GM18498 (cell line): ENCODE data around the gene ARHGAP4.

Experiments used
- ATAC-seq: cut with Tn5 transposase; IDR thresholded peaks from one replicate; pipeline ENCODE4 v1.9.1; 2021; ENCODE audit warnings: mild to moderate bottlenecking, moderate library complexity; ENCODE audit not compliant: unreplicated experiment

Gene ARHGAP4

DNA sequence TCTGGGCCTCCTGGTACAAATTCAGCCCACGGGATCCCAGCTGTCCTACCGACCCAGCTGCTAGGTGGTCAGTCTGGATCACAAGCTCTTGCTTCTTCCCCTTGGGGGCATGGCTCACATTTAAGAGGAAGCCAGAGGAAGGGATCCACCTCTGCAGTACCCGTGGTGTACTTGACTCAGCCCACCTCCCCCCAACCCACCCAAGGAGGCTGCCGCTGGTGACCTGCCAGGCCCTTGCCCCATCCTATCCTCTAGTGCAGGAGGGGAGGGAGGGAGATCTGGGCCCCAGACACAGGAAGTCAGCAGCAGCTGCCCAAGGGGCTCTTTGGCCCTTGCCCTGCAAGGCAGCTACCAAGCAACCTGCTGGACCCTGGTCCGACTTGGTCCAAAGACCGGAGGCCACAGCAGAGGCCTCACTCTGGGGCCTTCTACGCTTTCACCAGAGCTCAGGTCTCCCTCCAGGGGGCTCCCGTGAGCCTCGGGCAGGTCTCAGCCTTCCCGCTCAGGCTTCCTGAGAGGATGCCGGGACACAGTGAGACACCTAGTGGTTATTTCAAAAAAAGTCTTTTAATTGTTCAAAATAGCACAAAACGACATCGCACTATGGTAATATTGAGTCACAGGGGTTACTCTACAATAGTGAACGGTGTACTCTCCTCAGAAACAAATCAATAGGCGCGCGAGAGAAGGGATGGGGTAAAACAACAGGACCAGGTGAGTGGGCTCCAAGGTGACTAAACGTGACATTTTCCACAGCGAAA is 21.1 kb upstream of the ARHGAP4 start:
- ATAC-seq = peak; percentile 66

DNA sequence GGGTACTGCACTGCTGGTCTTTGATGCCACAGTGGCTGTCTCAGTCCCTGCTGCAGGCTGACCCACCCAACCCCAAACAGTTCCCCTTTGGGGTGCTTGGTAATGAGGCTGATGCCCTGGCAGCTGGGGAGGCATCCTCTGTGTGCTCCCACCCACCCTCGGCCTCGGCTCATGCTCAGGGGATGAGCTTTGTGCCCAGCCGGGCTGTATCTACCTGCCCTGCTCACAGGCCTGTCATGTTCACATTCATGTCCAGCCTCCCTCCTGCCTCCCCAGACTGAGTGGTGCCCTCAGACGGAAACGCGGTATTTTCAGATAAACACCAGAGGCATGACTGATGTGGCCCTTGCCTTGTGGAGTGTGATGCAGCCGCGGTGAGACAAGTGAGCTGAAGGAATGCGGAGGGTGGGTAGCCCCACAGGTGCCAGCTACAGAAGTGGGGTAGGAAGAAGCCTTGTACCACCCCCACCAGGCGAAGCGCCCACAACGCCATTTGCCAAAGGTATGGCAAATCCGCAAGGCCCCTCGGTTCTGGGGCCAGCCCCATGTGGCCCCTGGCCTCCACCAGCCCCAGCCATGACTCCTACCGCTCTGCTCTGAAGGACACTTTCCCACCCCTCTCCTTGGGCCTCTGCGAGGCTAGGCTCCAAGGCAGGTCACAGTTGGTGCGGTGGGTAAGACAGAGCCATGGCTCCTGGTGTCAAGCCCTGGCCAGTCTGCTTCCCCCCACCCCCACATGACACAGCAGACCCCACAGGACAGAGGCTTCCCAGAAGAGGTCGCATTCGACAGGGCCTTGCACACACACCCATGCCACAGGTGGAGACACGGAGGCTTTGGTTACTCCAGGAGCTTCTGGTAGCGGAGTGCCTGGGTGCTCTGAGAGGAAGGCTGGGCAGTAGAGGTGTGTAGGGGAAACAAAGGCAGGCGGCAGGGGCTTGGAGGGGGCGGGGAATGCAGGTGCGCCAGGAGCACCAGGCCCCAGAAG is 20.2 kb upstream of the ARHGAP4 start:
- ATAC-seq = no peak

DNA sequence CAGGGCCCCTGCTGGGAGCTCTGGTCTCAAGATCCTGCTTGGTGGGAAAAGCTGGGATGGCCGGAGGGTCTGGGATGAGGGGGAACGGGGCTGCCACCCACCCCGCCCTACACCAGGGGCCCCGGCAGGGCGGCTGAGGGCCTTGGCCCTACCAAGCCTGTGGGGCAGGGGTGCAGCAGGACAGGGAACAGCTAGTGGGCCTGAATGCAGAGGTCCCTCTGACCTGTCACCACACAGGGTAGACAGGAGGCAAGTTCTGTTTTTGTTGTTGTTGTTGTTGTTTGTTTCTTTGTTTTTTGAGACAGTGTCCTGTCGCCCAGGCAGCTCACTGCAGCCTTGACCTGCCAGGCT is 18.7 kb upstream of the ARHGAP4 start:
- no peak for ATAC-seq

DNA sequence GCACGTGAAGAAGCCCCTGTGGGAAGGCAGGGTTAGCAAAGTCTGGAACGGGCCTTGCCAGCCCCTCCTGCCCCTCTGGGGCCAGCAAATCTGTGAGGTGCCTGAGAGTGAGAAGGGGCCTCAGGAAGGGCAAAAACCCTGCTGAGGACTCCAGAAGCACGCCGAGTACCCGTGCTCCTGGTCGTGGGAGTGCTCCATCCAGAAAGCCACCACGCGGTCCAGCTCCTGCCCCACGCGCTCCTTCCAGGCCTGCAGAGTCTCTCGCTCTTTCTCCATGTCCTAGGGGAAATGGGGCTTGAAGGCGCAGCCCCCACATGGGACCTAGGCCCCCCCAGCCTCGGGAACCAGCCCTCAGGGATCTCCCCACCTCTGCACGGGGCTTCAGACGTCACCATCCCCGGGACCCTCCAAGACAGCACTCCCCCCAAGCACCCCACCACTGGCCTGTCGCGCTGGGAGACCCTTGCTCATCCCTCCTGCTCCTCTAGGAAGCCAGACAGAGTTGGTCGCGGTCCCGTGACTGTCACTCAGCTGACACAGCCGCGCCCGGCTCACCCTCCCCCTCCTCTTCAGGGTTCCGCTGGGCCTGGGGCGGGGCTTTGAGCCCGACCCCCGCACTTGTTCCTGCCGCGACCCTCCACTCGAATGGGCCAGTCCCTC is 18.2 kb upstream of the ARHGAP4 start, which contains the start of gene RENBP:
Gene RENBP, minus strand, starts transcription at position 504 of the 660 bp plus-strand sequence. Its CDS starts 33 bp downstream, at position 471.
- ATAC-seq = no peak

DNA sequence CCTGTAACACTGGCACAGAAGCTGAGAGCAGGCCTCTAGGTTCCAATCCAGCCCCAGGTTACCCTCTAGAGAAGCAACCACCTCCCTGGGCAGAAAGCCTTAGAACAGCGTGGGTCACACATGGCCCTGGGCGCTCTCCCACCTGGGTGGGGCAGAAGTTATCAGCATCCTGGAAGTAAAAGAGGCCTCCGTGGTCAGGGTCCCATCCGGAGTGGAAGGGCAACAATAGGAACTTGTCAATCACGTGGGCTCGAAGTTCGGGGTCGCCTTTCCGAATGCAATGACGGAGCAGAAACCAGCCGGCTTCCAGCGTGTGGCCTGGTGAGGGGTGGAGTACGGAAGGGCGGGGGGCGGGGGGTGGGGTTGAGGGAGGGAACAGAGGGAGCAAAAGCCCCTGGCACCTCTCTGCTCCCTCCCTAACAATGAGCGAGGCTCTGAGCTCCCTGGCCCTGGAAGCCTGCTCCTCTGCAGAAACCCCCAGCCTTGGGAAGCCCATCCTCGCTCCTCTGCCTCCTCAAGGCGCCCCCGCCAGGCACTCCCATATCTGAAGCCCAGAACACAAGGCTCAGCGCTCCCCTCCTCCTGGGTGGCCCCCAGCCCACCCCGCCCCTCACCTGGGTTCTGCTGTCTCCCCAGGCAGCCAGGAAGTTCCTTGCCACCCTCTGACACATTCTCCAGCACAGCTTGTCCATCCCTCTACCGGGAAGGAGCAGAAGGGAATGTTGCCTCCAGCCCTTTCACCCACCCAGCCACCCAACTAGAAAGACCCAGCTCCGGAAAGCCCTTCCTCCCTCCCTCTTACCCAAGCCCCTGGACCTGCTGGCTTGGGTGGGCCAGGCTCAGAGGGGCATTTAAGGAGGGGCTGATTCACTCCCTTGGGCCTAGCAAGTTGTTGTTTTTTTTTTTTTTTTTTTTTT is 15.5 kb upstream of the ARHGAP4 start:
- ATAC-seq = no peak

DNA sequence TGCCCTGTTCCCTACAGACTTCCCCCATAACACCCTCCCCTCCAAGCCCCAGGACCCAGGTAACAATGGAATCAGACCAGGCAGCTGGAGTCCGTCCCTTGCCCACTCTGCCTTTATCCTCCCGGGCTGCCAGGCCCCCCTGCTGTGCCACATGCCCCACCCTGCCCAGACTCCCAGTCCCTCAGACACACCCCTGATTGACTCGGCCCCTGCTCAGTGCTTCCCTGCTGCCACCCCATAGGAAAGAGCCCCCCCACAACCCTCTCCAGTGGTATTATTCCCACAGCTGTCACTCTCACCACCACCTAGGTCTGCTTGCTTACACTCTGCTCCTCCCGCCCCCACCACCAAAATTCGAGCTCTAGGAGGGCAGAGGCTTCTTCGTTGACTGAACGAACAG is 13.5 kb upstream of the ARHGAP4 start:
- ATAC-seq = no peak

DNA sequence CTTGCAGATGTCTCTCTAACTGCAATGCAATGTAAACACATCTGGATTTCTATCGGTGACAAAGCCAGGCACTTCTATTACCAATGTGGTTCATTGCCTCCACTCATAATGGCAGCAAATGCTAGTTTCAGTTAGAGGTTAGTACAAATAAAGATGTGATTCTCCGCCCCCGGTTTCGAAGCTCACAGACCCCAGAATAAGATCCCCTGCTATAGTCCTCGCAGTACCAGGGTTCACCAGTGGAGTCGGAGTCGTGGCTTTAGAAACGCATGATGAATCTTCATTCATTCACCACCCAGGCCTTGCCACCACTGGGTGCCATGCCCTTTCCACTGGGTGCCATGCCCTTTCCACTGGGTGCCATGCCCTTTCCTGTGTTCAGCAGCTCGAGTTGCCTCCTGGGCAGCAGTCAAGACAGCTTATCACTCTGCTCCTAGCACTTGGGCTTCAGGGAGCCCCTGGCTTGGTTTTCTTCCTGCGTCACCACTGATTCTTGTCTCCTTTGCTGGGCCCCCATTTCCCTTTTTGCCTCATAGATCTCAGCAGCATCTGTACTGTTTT is 12.2 kb upstream of the ARHGAP4 start:
- no peak for ATAC-seq

DNA sequence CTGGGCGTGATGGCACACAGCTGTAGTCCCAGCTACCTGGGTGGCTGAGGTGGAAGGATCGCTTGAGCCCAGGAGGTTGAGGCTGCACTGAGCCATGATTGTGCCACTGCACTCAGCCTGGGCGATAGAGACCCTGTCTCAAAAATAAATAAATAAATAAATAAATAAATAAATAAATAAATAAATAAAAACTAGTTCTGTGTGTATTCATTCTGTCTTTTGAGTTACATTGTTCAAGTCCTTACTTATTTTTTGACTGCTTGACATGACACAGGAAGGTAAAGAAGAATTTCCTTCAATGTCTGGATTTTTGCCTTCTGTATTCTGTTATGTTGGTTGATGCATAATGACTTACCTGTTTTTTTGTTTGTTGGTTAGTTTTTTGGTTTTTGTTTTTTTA is 11.0 kb upstream of the ARHGAP4 start:
- no peak for ATAC-seq

DNA sequence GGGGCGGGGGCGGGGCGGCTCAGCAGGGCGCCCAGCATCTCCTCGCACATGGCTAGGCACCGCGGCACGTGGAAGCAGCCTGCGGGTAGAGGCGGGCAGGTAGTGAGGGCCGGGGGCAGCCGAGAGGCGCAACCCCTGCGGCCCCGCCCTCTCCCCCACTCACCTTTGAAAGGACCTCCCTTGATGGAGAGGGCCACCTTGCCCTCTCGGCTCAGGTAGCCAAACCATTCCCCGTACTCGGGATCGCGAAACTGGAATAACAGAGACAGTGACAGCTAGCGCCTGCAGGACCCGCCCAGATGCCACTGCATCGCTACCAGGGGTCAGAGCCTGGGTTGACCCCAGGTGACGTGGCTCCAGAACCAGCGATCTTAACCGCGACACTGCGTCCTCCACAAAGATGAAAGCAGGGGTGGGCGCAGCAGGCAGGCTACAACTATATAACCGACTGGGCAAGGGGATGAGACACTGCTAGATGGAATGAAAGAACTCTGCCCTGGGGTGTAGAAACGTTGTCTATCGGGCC is 9.3 kb upstream of the ARHGAP4 start:
- peak; percentile 8 for ATAC-seq

DNA sequence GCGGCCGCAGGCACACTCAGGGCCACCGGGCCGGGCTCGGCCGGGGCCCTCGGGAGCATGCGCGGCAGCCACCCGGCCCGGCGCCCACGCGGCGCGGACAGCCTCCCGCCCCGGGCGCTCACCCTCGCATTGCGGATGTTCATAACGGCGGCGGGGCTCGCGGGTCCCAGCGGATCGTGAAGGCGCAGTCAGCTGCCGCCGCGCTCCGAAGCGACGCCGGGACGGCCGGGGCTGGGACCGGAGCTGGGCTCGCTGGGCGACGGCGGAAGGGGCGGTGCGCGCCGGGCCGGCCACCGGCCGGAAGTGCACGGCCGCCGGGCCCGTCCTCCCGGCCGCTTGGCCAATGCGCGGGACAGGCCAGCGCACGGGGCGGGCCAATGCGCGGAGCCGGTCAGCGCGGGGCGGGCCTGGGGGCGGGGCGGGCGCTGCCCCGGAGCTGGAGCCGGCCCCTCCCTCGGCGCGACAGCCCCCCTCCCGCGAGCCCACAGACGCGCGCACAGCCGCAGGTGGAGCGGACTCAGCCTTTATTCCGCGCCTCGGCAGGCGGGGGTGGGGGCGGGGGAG is 8.8 kb upstream of the ARHGAP4 start, which contains the start of gene NAA10:
Gene NAA10, minus strand, starts transcription at position 276 of the 564 bp plus-strand sequence. Its CDS starts 133 bp downstream, at position 143.
- ATAC-seq = peak; percentile 85

DNA sequence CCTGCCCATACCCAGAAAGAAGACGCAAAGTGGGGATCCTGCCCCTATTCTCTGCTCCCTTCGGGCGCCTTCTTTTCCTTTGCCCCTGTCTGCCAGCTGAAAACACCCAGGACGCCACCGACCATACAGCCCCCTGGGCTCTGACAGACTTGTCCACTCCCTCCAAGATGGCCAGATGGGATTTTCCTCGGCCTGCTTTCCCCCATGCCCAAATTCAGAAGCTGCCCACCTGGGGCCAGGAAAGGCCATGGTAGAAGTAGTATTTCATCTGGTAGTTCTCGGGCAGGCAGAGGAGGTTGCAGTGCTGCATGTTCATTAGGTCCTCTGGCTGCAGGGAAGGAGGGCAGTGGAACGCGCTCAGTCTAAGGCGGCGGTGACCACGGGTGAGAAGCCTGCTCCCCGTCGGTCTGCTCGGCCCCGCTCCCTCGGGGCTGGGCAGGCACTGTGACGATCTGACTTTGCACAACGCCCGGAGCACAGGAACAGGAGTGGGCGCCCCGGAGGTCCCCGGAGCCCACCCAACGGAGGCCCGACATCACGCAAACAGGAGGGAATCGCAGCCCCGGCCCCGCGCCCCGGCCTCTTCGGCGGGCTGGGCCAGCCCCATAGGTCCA is 8.2 kb upstream of the ARHGAP4 start:
- peak; percentile 24 for ATAC-seq

DNA sequence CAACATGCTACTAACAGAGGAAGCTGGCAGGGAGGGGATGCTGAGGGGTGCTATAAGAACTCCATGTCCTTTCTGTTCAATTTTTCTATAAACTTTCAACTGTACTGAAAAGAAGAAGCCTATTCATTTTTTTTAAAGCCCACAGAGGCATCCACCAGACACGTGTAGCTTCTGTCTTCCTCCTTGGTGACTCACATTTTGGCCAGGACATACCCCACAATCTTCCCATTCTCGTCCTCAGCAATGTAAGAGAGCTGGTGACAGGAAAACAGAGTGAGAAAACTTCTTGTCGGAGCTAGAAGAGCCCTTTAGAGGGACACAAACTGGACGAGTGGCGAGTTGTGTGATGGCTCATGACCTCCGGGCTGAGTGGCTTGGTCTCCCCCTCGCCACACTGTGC is 7.7 kb upstream of the ARHGAP4 start:
- ATAC-seq = no peak

DNA sequence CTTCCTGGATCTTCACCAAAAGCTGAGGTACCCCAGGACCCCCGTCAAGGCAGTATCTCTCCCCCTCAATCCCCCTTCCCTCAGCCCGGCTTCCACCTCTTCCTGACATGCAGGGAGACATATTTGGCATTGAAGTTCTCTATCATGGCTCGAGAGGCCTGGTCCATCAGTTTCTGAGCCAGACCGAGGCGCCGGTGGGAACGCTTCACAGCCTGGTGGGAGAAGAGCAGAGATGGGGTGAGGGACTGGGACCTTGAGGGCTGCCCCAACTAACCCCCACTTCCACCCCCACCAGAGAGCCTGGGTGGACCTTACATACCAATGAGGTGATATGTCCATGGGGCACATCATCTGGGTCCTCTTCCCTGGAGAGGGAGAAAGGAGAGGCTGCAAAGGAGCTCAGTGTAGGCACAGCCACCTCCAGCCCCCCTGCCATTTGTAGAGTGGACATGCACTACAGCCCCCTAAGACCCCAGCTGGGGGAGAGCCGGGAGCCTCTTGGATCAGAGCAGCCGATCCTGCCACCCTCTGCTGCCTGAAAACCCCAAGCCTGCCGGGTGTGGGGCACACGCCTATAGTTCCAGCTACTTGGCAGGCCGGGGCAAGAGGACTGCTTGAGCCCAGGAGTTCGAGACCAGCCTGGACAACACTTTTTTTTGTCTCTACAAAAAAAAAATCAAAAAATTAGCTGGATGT is 6.3 kb upstream of the ARHGAP4 start:
- no peak for ATAC-seq

DNA sequence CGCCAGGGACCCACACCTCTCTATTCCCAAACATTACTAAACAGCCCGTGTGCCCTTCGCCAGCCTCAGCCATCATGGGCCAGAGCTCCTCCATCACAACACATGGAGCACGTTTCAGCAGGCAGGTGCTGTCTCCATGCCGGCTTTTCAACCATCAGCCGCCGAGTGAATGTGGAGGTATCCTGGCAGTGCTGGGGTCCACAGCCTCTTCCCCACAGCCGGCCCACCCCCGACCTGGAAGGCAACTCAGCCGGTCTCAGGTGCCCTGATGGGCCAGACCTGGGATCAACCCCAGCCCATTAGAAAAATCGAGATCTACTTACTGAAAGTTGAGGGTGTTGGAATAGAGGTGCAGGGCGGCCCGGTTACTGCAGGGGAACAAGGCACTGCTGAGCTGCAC is 5.7 kb upstream of the ARHGAP4 start:
- no peak for ATAC-seq

DNA sequence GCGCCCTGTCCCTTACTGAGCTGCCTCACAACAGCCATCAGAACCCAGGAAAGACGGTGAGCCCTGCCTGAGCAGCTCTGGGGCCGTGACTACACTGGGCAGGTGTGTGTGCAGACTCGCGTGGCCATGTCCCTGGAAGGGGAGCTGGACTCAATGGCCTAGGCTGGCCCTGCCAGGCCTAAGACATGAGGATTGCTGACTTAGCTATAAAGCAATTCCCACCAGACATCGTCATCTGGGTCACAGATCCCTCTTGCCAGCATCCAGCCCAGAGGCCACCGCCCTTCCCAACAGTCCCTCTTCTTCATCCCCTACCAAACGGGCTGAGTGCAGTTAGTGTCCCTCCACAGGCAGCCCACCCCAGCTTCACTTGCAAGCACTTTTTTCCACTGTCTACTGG is 5.1 kb upstream of the ARHGAP4 start:
- ATAC-seq = no peak

DNA sequence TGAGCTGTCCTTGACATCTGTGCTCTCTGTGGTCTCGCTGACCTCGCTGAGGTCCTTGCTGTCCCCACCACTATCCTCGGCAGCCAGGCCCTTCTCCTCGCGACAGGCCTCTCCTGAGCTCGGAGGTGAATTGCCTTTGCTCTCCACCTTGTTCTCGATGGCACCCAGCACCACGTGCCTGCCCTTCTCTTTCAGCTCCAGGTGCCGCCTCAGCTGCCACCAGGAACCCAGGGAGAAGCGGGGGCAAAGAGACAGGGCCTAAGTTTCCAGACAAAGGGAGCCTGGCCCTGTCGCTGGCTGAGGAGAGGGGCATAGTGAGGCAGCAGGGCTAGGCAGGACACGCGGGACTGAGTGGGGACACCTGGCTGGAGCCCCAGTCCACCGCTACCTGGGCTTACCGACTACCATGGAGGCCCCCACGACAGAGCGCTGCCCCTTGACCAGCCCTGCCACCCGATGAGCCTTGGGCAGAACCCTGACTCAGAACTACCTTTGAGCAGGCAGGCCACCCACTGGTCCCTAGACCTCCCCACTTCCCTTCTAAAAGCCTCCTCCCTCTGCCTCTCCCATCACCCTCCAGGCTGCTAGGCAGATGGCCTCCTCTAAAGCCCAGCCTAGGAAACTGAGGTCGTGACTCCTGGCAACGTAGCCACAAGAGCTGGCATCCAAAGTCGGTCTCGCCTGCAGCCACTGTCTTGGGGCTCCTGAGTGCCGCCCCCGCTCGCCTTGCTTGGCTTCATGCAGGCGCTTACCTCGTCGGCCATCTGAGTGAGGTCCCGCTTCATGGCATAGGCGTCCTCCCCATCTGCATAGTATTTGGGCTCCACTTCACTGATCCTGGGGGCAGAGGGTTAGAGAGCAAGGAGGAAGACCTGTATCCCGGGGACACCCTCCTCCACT is 4.2 kb upstream of the ARHGAP4 start:
- ATAC-seq = no peak

DNA sequence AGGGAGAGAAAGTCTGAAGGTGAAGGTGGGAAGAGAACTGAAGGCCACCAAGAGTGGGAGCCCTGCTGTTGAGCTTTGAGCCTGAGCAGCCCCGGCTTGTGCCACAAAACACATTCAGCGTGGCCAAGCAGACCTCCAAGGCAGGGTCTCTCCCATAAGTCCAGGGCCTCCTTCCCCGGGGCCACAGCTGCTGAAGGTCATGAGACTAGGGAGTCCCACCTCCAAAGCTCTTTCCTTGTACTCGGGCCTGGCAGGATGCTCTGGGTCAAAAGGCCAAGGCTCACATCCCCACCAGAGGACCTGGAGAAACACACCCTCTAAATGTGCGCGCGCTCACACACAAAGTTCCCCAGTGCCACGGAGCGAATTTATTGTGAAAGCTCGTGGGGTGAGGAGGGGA is 3.5 kb upstream of the ARHGAP4 start:
- ATAC-seq = no peak
